Neural cell (in vitro differentiated cells): ENCODE measurements around the gene RUNX3. TPM values are rescaled to one million over a fixed set of nuclear protein-coding genes. Genes with fewer than 3 reads are reported as not detected.

Experiments used
- H2AFZ ChIP-seq: fragments of 200-600, 300-800 bp; sonication (generic), shearing (Covaris generic); 2 replicates; pipeline ENCODE4 v1.6.0; 2014; ENCODE audit warnings: low read depth, mild to moderate bottlenecking, antibody characterized with exemption, low read length, moderate library complexity
- H3F3A ChIP-seq: fragments of 200-600 bp; shearing (Covaris generic); 2 replicates; pipeline ENCODE4 v1.6.1; 2016; ENCODE audit warnings: mild to moderate bottlenecking, moderate library complexity, mixed read lengths, antibody characterized with exemption, low read length; ENCODE audit not compliant: insufficient read depth, poor library complexity, severe bottlenecking
- H3K27ac ChIP-seq: fragments of 200-600, 300-800 bp; sonication (generic), shearing (Covaris generic); 2 replicates; pipeline ENCODE4 v1.5.1; 2014; ENCODE audit warnings: mild to moderate bottlenecking, low read length, moderate library complexity
- H3K27me3 ChIP-seq: fragments of 300-800, 200-600 bp; sonication (generic), shearing (Covaris generic); 2 replicates; pipeline ENCODE4 v1.6.0; 2014; ENCODE audit warnings: mild to moderate bottlenecking, low read depth, low read length, moderate library complexity; ENCODE audit not compliant: insufficient read depth
- H3K36me3 ChIP-seq: fragments of 300-800, 200-600 bp; sonication (generic), shearing (Covaris generic); 2 replicates; pipeline ENCODE4 v1.5.1; 2014; ENCODE audit warnings: mild to moderate bottlenecking, antibody characterized with exemption, low read length, moderate library complexity; ENCODE audit not compliant: insufficient read depth
- H3K4me2 ChIP-seq: fragments of 300-800, 200-600 bp; sonication (generic), shearing (Covaris generic); 2 replicates; pipeline ENCODE4 v1.6.0; 2014; ENCODE audit warnings: mild to moderate bottlenecking, low read length
- H3K4me3 ChIP-seq: fragments of 300-800, 200-600 bp; sonication (generic), shearing (Covaris generic); 2 replicates; pipeline ENCODE4 v1.5.1; 2014; ENCODE audit warnings: mild to moderate bottlenecking, low read length, moderate library complexity
- H3K79me2 ChIP-seq: fragments of 200-600 bp; shearing (Covaris generic); replicated peaks from 2 replicates; pipeline ENCODE4 v1.6.0; 2014; ENCODE audit warnings: mild to moderate bottlenecking, low read length, moderate library complexity; ENCODE audit not compliant: insufficient read depth
- H3K9ac ChIP-seq: fragments of 300-800, 200-600 bp; sonication (generic), shearing (Covaris generic); 2 replicates; pipeline ENCODE4 v1.6.1; 2016; ENCODE audit warnings: mild to moderate bottlenecking, low read length, mixed read lengths
- H3K9me2 ChIP-seq: fragments of 200-600 bp; shearing (Covaris generic); 2 replicates; pipeline ENCODE4 v1.6.1; 2016; ENCODE audit warnings: mild to moderate bottlenecking, low read length, mixed read lengths; ENCODE audit not compliant: insufficient read depth
- H3K9me3 ChIP-seq: fragments of 200-600, 300-800 bp; sonication (generic), shearing (Covaris generic); 2 replicates; pipeline ENCODE4 v1.6.1; 2016; ENCODE audit warnings: mild to moderate bottlenecking, mixed run types, low read length, moderate library complexity, mixed read lengths
- H4K20me1 ChIP-seq: fragments of 200-600 bp; shearing (Covaris generic); 2 replicates; pipeline ENCODE4 v1.6.1; 2016; ENCODE audit warnings: mild to moderate bottlenecking, mixed run types; ENCODE audit not compliant: insufficient read depth
- EP300 ChIP-seq: fragments of 450-650 bp; conservative IDR thresholded peaks from 2 replicates; pipeline ENCODE4 v1.6.1; 2014; ENCODE audit warnings: antibody characterized with exemption, mild to moderate bottlenecking, moderate library complexity; ENCODE audit not compliant: poor library complexity, severe bottlenecking
- EZH2 ChIP-seq: fragments of 200-600, 300-800 bp; shearing (Covaris generic), sonication (generic); IDR thresholded peaks from 2 replicates; pipeline ENCODE4 v1.6.1; 2014; ENCODE audit warnings: antibody characterized with exemption, low read length, borderline replicate concordance, mild to moderate bottlenecking; ENCODE audit not compliant: insufficient read depth, poor library complexity, severe bottlenecking
- MXI1 ChIP-seq: fragments of 450-650 bp; conservative IDR thresholded peaks from 2 replicates; pipeline ENCODE4 v1.6.1; 2014; ENCODE audit warnings: antibody characterized with exemption, mild to moderate bottlenecking; ENCODE audit not compliant: poor library complexity, severe bottlenecking
- POLR2AphosphoS5 ChIP-seq: IDR thresholded peaks from 2 replicates; pipeline ENCODE4 v1.6.1; 2012
- RAD21 ChIP-seq: fragments of 450-650 bp; conservative IDR thresholded peaks from 2 replicates; pipeline ENCODE4 v1.6.1; 2014; ENCODE audit warnings: antibody characterized with exemption, mild to moderate bottlenecking, moderate library complexity
- SMC3 ChIP-seq: fragments of 450-650 bp; conservative IDR thresholded peaks from 2 replicates; pipeline ENCODE4 v1.6.1; 2014; ENCODE audit warnings: antibody characterized with exemption, mild to moderate bottlenecking, moderate library complexity; ENCODE audit not compliant: poor library complexity
- TAF1 ChIP-seq: IDR thresholded peaks from 2 replicates; pipeline ENCODE4 v1.6.1; 2012; ENCODE audit warnings: low read depth
- polyA plus RNA-seq: library from polyadenylated mRNA; depleted of rRNA; stranded (reverse); fragments of >200 nt; gene quantifications from 2 replicates; pipeline ENCODE4 v1.2.3, GENCODE V29; 2014
- TF ChIP-seq, protein P1 (sequence below): IDR thresholded peaks from 2 replicates; pipeline ENCODE4 v1.6.1; 2012; ENCODE audit warnings: borderline replicate concordance
- TF ChIP-seq, protein P2 (sequence below): fragments of 450-650 bp; IDR thresholded peaks from 2 replicates; pipeline ENCODE4 v1.5.1; 2014; ENCODE audit warnings: antibody characterized with exemption, mild to moderate bottlenecking, moderate library complexity; ENCODE audit not compliant: poor library complexity, severe bottlenecking

The RUNX3 gene
- polyA plus RNA-seq, 1 donor from 2014 or later = not detected

DNA sequence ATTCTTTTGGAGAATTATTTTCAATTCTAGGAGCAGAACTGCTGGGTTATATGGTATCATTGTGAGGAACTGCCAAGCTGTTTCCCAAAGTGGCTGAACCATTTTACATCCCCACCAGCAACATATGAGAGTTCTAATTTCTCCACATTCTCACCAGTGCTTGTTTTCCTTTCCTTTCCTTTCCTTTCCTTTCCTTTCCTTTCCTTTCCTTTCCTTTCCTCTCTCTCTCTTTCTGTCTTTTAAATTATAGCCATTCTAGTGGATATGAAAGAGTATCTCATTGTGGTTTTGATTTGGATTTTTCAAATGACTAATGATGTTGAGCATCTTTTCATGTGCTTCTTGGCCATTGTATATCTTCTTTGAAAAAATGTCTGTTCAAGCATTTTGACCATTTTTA lies 45.3 kb downstream of the RUNX3 start:
- H3F3A ChIP-seq = no peaks in the 10 kb centered on the region
- no peak overlapping the region for H3K9ac ChIP-seq
- no peaks in the 10 kb centered on the region for H3K9me3 ChIP-seq
- no peaks in the 10 kb centered on the region for H4K20me1 ChIP-seq
- no peaks in the 10 kb centered on the region for H3K9me2 ChIP-seq
- TF ChIP-seq MXI1 = no peak
- no peak for TF ChIP-seq SMC3
- no peak for TF ChIP-seq POLR2AphosphoS5
- TF ChIP-seq, protein P1, sequence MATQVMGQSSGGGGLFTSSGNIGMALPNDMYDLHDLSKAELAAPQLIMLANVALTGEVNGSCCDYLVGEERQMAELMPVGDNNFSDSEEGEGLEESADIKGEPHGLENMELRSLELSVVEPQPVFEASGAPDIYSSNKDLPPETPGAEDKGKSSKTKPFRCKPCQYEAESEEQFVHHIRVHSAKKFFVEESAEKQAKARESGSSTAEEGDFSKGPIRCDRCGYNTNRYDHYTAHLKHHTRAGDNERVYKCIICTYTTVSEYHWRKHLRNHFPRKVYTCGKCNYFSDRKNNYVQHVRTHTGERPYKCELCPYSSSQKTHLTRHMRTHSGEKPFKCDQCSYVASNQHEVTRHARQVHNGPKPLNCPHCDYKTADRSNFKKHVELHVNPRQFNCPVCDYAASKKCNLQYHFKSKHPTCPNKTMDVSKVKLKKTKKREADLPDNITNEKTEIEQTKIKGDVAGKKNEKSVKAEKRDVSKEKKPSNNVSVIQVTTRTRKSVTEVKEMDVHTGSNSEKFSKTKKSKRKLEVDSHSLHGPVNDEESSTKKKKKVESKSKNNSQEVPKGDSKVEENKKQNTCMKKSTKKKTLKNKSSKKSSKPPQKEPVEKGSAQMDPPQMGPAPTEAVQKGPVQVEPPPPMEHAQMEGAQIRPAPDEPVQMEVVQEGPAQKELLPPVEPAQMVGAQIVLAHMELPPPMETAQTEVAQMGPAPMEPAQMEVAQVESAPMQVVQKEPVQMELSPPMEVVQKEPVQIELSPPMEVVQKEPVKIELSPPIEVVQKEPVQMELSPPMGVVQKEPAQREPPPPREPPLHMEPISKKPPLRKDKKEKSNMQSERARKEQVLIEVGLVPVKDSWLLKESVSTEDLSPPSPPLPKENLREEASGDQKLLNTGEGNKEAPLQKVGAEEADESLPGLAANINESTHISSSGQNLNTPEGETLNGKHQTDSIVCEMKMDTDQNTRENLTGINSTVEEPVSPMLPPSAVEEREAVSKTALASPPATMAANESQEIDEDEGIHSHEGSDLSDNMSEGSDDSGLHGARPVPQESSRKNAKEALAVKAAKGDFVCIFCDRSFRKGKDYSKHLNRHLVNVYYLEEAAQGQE = no peak
- no peak for TF ChIP-seq RAD21
- TF ChIP-seq EP300 = no peak
- TF ChIP-seq TAF1 = no peak
- TF ChIP-seq, protein P2, sequence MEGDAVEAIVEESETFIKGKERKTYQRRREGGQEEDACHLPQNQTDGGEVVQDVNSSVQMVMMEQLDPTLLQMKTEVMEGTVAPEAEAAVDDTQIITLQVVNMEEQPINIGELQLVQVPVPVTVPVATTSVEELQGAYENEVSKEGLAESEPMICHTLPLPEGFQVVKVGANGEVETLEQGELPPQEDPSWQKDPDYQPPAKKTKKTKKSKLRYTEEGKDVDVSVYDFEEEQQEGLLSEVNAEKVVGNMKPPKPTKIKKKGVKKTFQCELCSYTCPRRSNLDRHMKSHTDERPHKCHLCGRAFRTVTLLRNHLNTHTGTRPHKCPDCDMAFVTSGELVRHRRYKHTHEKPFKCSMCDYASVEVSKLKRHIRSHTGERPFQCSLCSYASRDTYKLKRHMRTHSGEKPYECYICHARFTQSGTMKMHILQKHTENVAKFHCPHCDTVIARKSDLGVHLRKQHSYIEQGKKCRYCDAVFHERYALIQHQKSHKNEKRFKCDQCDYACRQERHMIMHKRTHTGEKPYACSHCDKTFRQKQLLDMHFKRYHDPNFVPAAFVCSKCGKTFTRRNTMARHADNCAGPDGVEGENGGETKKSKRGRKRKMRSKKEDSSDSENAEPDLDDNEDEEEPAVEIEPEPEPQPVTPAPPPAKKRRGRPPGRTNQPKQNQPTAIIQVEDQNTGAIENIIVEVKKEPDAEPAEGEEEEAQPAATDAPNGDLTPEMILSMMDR = no peak
- no peak for TF ChIP-seq EZH2
- H2AFZ ChIP-seq = no peak overlapping the region
- H3K27ac ChIP-seq = no peak overlapping the region
- H3K79me2 ChIP-seq = no peaks in the 10 kb centered on the region
- H3K4me3 ChIP-seq = no peak overlapping the region
- no peak overlapping the region for H3K4me2 ChIP-seq
- H3K36me3 ChIP-seq = no peaks in the 10 kb centered on the region
- no peaks in the 10 kb centered on the region for H3K27me3 ChIP-seq

DNA sequence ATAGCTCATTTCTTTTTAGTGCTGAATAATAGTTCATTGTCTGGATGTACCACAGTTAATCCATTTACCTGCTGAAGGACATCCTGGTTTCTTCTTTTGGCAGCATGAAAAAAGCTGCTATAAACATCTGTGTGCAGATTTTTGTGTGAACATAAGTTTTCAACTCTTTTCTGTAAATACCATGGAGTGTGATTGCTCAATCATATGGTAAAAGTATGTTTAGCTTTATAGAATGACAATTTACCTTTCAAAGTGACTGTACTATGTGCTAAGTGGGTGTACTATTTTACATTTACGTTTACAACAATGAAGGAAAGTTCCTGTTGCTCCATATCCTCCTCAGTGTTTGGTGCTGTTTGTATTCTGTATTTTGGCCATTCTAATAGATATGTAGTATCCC lies 49.0 kb downstream of the RUNX3 start:
- Histone ChIP-seq H3K4me3 (no peak overlapping the region), H3K9ac (no peak overlapping the region), H3K27me3 (no peaks in the 10 kb centered on the region), H3K79me2 (no peaks in the 10 kb centered on the region), H4K20me1 (no peaks in the 10 kb centered on the region), H3K9me2 (no peaks in the 10 kb centered on the region), H3K36me3 (no peaks in the 10 kb centered on the region), H3K9me3 (no peaks in the 10 kb centered on the region), H3K4me2 (no peak overlapping the region), H3F3A (no peaks in the 10 kb centered on the region), H3K27ac (no peak overlapping the region), H2AFZ (no peak overlapping the region)
- TF ChIP-seq MXI1 = no peak
- TF ChIP-seq, protein P2 = no peak
- TF ChIP-seq EP300 = no peak
- TF ChIP-seq POLR2AphosphoS5 = no peak
- no peak for TF ChIP-seq SMC3
- no peak for TF ChIP-seq TAF1
- TF ChIP-seq RAD21 = no peak
- TF ChIP-seq EZH2 = no peak
- TF ChIP-seq, protein P1 = no peak
